Hematopoietic multipotent progenitor cell (in vitro differentiated cells): Measurements from ENCODE around the gene TCP11L2. TPM values are rescaled to one million over a fixed set of nuclear protein-coding genes. Genes with fewer than 3 reads are reported as not detected.
"Not testable (repeated sequence)": the region's sequence is repeated elsewhere in the genome, so short reads cannot be mapped to it uniquely, and the experiment has no call there.

Source experiments
- DNase-seq, 3 donors: peaks; one replicate each; pipeline ENCODE4 v3.0.0-alpha.2; 2011 to 2015; ENCODE audit warnings: low read depth in 2 of 3, low spot score in 2 of 3
- total RNA-seq: library from RNA; depleted of rRNA; stranded (reverse); fragments of >200 nt; gene quantifications from one replicate; pipeline ENCODE4 v1.2.3, GENCODE V29; 2012

Gene TCP11L2
- total RNA-seq, 1 donor, result 60.1 TPM

- peak in 2 of 3 donors; percentile 60 to 79 for DNase-seq
Measured at GRCh38 chr12:106282457-106283097, 20.0 kb upstream of the TCP11L2 start.

- no peak for DNase-seq
Measured at GRCh38 chr12:106284358-106285105, 18.0 kb upstream of the TCP11L2 start.

- no peak for DNase-seq
Measured at GRCh38 chr12:106285982-106286381, 16.6 kb upstream of the TCP11L2 start.

- not testable (repeated sequence) for DNase-seq
Measured at GRCh38 chr12:106286576-106287162, 15.9 kb upstream of the TCP11L2 start.

- no peak for DNase-seq
Measured at GRCh38 chr12:106287364-106287763, 15.2 kb upstream of the TCP11L2 start.

GRCh38 chr12:106288101-106288493 is 14.4 kb upstream of the TCP11L2 start:
- DNase-seq, result no peak

- DNase-seq, result no peak
Measured at GRCh38 chr12:106288494-106289195, 13.9 kb upstream of the TCP11L2 start.

- DNase-seq, result no peak
Measured at GRCh38 chr12:106289196-106289681, 13.3 kb upstream of the TCP11L2 start.

GRCh38 chr12:106290666-106291065 is 11.9 kb upstream of the TCP11L2 start:
- no peak for DNase-seq

GRCh38 chr12:106291342-106291741 is 11.2 kb upstream of the TCP11L2 start:
- no peak for DNase-seq

- DNase-seq, result no peak
Measured at GRCh38 chr12:106292339-106292738, 10.2 kb upstream of the TCP11L2 start.

GRCh38 chr12:106296179-106296877 is 6.2 kb upstream of the TCP11L2 start:
- DNase-seq, result no peak

GRCh38 chr12:106297075-106297474 is 5.5 kb upstream of the TCP11L2 start:
- DNase-seq, result no peak

- DNase-seq, result no peak
Measured at GRCh38 chr12:106297681-106298080, 4.9 kb upstream of the TCP11L2 start.

- no peak for DNase-seq
Measured at GRCh38 chr12:106299202-106299774, 3.2 kb upstream of the TCP11L2 start.

- DNase-seq, result no peak
Measured at GRCh38 chr12:106300761-106301160, 1.8 kb upstream of the TCP11L2 start.

- DNase-seq, result no peak
Measured at GRCh38 chr12:106301241-106301610, 1.3 kb upstream of the TCP11L2 start.

- DNase-seq, result peak; percentile 79 to 92 (median 83)
Measured at GRCh38 chr12:106301611-106302321, 767 bp upstream of the TCP11L2 start.

- DNase-seq, result peak; percentile 86 to 97 (median 93)
Measured at GRCh38 chr12:106303202-106303820, 778 bp downstream of the TCP11L2 start.
